Measurements from ENCODE around the gene CFAP251.

Gene CFAP251

GRCh38 chr12:122004633-122005071, 86.3 kb downstream of the CFAP251 start:
- no peak overlapping the region for H3K4me3 ChIP-seq (ENCODE audit: low read length)
- no peak for TF ChIP-seq ZNF274 (IDR thresholded peaks at IDR 0.05; ENCODE audit: low read depth, low read length)

GRCh38 chr12:122005252-122005776, 86.9 kb downstream of the CFAP251 start:
- H3K4me3 ChIP-seq (ENCODE audit: low read length): no peak overlapping the region
- TF ChIP-seq ZNF274 (IDR thresholded peaks at IDR 0.05; ENCODE audit: low read depth, low read length): no peak

- H3K4me3 ChIP-seq (ENCODE audit: low read length): no peak overlapping the region
- TF ChIP-seq ZNF274 (IDR thresholded peaks at IDR 0.05; ENCODE audit: low read depth, low read length): no peak
Measured at GRCh38 chr12:122006186-122006926, 88.0 kb downstream of the CFAP251 start.

- no peak overlapping the region for H3K4me3 ChIP-seq (ENCODE audit: low read length)
- TF ChIP-seq ZNF274 (IDR thresholded peaks at IDR 0.05; ENCODE audit: low read depth, low read length): no peak
Measured at GRCh38 chr12:122009741-122010140, 91.3 kb downstream of the CFAP251 start.

GRCh38 chr12:122012184-122012583, 93.8 kb downstream of the CFAP251 start:
- TF ChIP-seq ZNF274 (IDR thresholded peaks at IDR 0.05; ENCODE audit: low read depth, low read length): no peak

GRCh38 chr12:122013136-122013535, 94.7 kb downstream of the CFAP251 start:
- no peak for TF ChIP-seq ZNF274 (IDR thresholded peaks at IDR 0.05; ENCODE audit: low read depth, low read length)
- no peak overlapping the region for H3K4me3 ChIP-seq (ENCODE audit: low read length)

More at GRCh38 chr12:122012184-122012583, 93.8 kb downstream of the CFAP251 start:
- no peak overlapping the region for H3K4me3 ChIP-seq (ENCODE audit: low read length)

GRCh38 chr12:122013791-122014590, 95.6 kb downstream of the CFAP251 start:
- no peak for TF ChIP-seq ZNF274 (IDR thresholded peaks at IDR 0.05; ENCODE audit: low read depth, low read length)
- no peak overlapping the region for H3K4me3 ChIP-seq (ENCODE audit: low read length)

GRCh38 chr12:122014781-122015180, 96.4 kb downstream of the CFAP251 start:
- TF ChIP-seq ZNF274 (IDR thresholded peaks at IDR 0.05; ENCODE audit: low read depth, low read length): no peak
- no peak overlapping the region for H3K4me3 ChIP-seq (ENCODE audit: low read length)

- H3K4me3 ChIP-seq (ENCODE audit: low read length): no peak overlapping the region
- no peak for TF ChIP-seq ZNF274 (IDR thresholded peaks at IDR 0.05; ENCODE audit: low read depth, low read length)
Measured at GRCh38 chr12:122018457-122018856, 100.1 kb downstream of the CFAP251 start.

GRCh38 chr12:122018937-122019336, 100.5 kb downstream of the CFAP251 start:
- no peak overlapping the region for H3K4me3 ChIP-seq (ENCODE audit: low read length)
- no peak for TF ChIP-seq ZNF274 (IDR thresholded peaks at IDR 0.05; ENCODE audit: low read depth, low read length)

- no peak for TF ChIP-seq ZNF274 (IDR thresholded peaks at IDR 0.05; ENCODE audit: low read depth, low read length)
- H3K4me3 ChIP-seq (ENCODE audit: low read length): peak overlapping the region; percentile 72; the same call in 1 of the 2 replicates
Measured at GRCh38 chr12:122020795-122021192, 102.4 kb downstream of the CFAP251 start.

- H3K4me3 ChIP-seq (ENCODE audit: low read length): peak overlapping the region; percentile 72; the same call in 1 of the 2 replicates
- no peak for TF ChIP-seq ZNF274 (IDR thresholded peaks at IDR 0.05; ENCODE audit: low read depth, low read length)
Measured at GRCh38 chr12:122021193-122021821, 102.9 kb downstream of the CFAP251 start.

GRCh38 chr12:122021822-122022392, 103.5 kb downstream of the CFAP251 start, which contains the start of gene BCL7A:
Gene BCL7A (plus strand): TSS chr12:122021884. CDS start chr12:122022092, 208 bp downstream.
- TF ChIP-seq ZNF274 (IDR thresholded peaks at IDR 0.05; ENCODE audit: low read depth, low read length): no peak
- peak within 1 kb of the TSS; percentile 75 for H3K4me3 ChIP-seq (ENCODE audit: low read length)
